ENCODE data around the gene ZNF345.

DNA sequence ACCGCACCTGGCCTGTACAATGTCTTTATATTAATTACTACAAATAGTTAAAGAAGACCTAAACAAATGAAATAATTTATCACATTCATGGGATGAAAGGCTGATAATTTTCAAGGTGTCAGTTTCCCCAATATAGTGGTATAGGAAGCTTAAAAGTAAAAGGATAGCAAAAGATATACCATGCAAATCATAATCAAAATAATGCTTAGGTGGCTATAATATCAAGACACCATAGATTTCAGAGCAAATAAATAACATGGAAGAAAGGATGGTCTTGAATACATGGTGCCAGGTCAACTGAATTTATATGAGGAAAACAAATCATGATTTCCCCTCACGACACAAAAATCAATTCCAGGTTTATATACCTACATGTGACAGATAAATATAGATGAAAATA is 17.2 kb upstream of the ZNF345 start:
- no peak for TF ChIP-seq TAF1 (IDR thresholded peaks at IDR 0.05; ENCODE audit: borderline replicate concordance, insufficient read depth, low read length)
- TF ChIP-seq POLR2AphosphoS5 (IDR thresholded peaks at IDR 0.05; ENCODE audit: low read depth, low read length) = no peak
- TF ChIP-seq, protein P1, sequence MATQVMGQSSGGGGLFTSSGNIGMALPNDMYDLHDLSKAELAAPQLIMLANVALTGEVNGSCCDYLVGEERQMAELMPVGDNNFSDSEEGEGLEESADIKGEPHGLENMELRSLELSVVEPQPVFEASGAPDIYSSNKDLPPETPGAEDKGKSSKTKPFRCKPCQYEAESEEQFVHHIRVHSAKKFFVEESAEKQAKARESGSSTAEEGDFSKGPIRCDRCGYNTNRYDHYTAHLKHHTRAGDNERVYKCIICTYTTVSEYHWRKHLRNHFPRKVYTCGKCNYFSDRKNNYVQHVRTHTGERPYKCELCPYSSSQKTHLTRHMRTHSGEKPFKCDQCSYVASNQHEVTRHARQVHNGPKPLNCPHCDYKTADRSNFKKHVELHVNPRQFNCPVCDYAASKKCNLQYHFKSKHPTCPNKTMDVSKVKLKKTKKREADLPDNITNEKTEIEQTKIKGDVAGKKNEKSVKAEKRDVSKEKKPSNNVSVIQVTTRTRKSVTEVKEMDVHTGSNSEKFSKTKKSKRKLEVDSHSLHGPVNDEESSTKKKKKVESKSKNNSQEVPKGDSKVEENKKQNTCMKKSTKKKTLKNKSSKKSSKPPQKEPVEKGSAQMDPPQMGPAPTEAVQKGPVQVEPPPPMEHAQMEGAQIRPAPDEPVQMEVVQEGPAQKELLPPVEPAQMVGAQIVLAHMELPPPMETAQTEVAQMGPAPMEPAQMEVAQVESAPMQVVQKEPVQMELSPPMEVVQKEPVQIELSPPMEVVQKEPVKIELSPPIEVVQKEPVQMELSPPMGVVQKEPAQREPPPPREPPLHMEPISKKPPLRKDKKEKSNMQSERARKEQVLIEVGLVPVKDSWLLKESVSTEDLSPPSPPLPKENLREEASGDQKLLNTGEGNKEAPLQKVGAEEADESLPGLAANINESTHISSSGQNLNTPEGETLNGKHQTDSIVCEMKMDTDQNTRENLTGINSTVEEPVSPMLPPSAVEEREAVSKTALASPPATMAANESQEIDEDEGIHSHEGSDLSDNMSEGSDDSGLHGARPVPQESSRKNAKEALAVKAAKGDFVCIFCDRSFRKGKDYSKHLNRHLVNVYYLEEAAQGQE (IDR thresholded peaks at IDR 0.05; ENCODE audit: insufficient read depth in 1 of 2, low read depth in 2 of 2, low read length in 2 of 2) = no peak
- TF ChIP-seq SIN3A (IDR thresholded peaks at IDR 0.05; ENCODE audit: borderline replicate concordance, insufficient read depth, low read length) = no peak

Measured in PFSK-1 (cell line).